Left kidney (tissue), 2 donors: ENCODE measurements around the gene CCDC57. TPM values are rescaled to one million over a fixed set of nuclear protein-coding genes. Genes with fewer than 3 reads are reported as not detected.

Experiments
- DNase-seq: peaks from one replicate; pipeline ENCODE4 v3.0.0-alpha.2; 2013
- polyA plus RNA-seq: library from polyadenylated mRNA; unstranded; fragments of 120-200 nt; gene quantifications from one replicate; pipeline ENCODE4 v1.2.1, GENCODE V29; 2013; ENCODE audit not compliant: insufficient read length

The CCDC57 gene
- polyA plus RNA-seq, 1 donor = 73.9 TPM

- no peak for DNase-seq
Observed at GRCh38 chr17:82105882-82106687, 106.6 kb downstream of the CCDC57 start.

- DNase-seq = no peak
Observed at GRCh38 chr17:82105417-82105881, 107.2 kb downstream of the CCDC57 start.

DNA sequence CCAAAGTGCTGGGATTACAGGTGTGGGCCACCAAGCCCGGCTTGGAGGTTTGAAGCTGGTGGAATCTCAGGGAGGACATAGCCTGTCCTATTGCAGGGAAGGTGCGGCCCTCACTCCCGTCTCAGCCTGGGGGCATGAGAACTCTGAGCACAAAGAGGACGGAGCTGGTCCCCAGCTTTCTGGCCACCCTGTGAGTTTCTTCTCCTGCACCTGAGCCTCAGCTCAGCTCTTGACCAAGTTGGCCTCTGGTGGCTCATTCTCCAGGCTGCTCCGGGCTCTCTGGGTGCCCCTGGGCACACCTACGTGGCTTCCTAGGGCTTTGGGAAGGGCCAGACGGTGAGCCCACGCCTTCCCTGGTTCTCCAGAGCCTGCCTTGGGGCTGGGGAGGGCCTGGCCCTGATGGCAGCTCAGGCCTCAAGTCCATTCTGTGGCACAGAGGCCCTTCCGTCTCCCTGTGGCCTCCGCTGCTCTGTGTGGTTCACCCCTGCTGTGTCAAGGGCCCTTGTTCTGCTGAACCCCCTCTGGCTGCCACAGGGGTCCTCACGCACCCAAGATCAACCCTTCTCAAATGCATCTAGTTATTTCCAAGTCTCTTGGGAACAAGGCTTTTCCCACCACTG lies 107.7 kb downstream of the CCDC57 start:
- no peak for DNase-seq

- DNase-seq = no peak
Observed at GRCh38 chr17:82103553-82104451, 108.8 kb downstream of the CCDC57 start.

DNA sequence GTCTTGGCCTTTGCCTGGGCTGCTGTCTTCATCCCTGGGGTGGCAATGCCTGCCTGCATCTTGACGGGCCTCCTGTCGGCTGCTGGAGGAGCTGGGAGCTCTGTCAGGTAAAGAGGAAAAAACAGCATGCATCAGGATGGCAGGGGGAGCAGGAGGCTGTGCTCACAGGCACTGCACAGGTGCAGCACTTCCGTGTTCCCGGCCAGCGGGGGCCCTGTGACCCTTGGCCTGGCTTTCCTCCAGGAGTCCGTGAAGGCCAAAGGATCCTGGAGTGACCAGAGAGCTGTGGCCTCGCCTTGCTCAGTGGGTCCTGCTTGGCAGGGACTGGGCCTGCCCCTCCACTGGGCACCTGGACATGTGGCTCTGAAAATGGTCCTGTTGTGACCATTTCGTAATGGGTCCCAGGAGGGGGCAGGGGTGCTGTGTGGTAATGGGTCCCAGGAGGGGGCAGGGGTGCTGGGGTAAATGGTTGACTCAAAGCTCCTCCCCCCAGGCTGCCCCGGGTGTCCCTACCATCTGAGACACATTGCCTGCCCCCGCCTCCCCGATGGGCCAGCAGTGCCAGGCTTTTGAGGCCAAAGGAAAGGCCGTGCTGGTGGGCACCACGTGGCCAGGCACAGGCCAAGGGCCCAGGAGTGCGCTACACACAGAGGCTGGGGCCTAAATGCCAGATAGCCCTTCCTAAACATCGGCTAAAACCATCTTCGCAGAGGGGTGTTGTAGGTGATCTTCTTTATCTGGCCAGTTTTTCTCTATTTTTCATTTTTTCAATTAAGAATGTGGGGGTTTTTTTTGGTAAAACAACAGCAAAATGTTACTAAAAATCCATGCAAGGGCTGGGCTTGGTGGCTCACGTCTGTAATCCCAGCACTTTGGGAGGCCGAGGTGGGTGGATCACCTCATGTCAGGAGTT lies 110.6 kb downstream of the CCDC57 start:
- no peak for DNase-seq

GRCh38 chr17:82101301-82101715 lies 111.3 kb downstream of the CCDC57 start:
- DNase-seq = no peak

GRCh38 chr17:82100502-82101298 lies 111.9 kb downstream of the CCDC57 start:
- no peak for DNase-seq

DNA sequence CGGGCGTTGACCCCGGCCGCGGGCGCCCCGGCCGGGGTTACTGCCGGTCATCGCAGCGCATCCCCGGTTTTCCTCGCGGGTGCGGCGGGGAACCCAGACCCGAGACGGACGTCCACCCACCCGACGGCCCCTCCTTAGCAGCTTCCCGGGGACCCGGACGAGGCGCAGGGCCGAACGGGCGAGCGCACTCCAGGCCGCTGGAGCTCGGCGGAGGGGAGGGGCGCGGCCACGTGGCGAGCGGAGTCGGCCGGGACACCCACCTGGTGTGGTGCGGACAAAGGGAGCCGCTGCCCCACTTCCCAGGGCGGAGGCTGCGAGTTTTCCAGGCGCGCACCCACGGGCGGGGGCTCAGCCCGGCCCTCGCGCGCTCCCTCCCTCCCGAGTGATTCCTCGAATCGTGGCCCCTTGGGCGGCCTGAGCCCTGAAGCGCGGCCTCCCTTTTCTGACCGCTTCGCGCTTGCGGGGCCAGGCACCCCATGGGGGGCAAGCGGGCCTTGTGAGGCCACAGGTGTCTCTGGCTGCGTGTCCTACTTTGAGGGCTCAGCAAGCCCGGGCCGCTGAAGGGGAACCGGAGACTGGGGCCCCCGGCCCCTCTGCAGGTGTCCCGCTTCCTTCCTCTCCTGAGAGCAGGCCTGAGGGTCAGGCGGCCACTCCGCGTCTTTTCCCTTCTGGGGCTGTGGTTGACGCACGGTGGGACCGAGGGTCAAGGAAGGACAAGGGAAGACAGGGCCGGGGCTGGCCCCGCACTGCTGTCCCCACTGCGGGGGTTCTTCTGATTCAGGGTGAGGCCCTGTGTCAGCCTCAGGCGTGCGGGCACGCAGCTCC lies 113.5 kb downstream of the CCDC57 start:
- DNase-seq = no peak

GRCh38 chr17:82098169-82098938 lies 114.3 kb downstream of the CCDC57 start, which contains the start of gene FASN:
TSS of gene FASN (minus strand) at chr17:82098236. CDS start at chr17:82096445, 1,791 bp downstream.
- peak; percentile 94 for DNase-seq

- DNase-seq = no peak
Observed at GRCh38 chr17:82097919-82098168, 114.8 kb downstream of the CCDC57 start.

- DNase-seq = no peak
Observed at GRCh38 chr17:82097184-82097918, 115.3 kb downstream of the CCDC57 start.

GRCh38 chr17:82096709-82097183 lies 115.9 kb downstream of the CCDC57 start:
- no peak for DNase-seq

- DNase-seq = no peak
Observed at GRCh38 chr17:82095777-82096708, 116.6 kb downstream of the CCDC57 start.

DNA sequence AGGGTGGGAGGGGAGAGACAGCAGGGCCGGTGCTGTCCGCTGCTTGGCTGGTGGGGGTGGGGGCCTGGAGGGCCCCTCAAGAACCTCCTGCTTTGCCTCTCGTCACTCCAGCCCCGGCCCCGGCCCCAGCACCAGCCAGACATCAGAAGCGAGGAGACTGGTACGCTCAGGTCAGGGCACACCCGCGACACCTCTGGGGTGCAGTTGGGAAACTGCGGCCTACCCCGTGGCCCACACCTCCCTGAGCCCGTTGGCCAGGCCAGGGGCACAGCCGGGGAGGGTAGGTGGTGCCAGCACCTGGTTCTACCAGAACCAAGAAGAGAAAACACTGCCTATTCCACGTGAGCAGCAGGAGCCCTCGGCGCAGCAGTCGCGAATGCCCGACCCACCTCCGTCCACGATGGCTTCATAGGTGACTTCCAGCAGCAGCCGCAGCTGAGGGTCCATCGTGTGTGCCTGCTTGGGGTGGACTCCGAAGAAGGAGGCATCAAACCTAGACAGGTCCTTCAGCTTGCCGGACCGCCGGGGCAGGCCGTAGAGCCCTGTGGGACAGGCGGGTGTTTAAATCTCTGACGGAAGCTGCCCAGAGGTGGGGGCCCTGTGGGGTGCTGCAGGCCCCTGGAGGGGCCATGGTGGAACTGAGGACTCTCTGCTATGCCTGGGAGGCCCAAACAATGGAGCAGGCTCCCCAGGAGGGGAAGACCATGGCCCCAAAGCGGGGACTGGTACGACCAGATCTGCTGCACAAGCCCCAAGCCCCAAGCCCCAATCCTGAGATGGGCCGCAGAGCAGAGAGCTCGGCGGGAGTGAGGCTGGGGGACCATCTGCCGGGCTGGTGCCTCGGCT lies 117.5 kb downstream of the CCDC57 start:
- no peak for DNase-seq

DNA sequence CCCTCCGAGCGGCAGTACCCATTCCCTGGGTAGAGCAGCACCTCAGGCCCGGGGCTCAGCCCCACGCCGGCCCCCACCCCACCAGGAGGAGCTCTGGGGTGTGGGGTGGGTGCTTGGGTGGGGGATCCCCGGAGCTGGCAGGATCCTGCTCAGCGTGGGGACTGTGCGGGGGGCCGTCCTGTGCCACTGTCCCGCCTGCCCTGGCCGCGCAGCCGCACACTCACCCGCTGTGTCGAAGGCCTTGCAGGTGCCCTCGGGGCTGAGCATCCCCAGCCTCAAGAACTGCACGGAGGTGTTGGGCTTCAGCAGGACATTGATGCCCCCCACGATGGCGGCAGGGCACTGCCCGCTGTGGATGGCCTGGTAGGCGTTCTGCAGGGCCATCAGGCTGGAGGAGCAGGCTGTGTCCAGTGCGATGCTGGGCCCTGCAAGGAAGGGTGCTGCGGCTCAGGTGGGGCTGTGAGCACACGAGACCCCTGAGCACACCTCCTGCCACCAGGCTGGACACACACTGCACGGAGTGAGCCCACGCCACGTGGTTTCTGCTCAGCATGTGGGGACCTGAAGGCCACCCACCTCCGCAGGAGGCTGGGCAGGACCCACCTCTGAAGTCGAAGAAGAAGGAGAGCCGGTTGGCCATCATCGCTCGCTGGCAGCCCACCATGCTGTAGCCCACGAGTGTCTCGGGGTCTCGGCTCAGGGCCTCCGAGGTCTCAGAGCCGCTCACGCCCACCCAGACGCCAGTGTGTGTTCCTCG lies 119.5 kb downstream of the CCDC57 start:
- no peak for DNase-seq
